HG03097 (cell line): Measurements from ENCODE around the gene TNC.

Source experiments
- ATAC-seq: cut with Tn5 transposase; IDR thresholded peaks from one replicate; pipeline ENCODE4 v1.9.1; 2021; ENCODE audit not compliant: unreplicated experiment, low FRiP score

Gene TNC

GRCh38 chr9:115117999-115118878 lies at the start of gene TNC:
TSS of gene TNC (minus strand) at chr9:115118157. CDS start at chr9:115091018, 27,139 bp downstream.
- ATAC-seq: no peak

DNA sequence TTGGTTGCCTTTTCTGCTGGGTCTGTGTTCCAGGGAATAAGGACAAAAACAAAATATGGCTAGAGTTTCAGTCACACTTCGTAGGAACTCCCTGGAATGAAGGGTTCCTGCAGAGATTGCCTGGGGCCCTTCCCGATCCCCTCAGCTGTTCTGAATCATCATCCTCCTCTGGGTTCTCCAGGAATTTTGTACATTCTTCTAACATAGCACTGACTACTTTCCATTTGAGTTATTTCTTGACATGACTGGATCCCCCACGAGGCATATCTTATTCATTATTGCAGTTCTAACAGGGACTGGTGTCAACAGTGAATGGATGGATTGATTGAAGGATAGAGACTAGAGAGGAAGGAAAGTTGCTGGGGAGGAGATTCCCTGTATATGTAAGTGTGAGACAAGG lies 49.2 kb upstream of the TNC start:
- no peak for ATAC-seq

- ATAC-seq: no peak
Observed at GRCh38 chr9:115165233-115165632, 47.3 kb upstream of the TNC start.

- ATAC-seq: no peak
Observed at GRCh38 chr9:115164511-115164974, 46.6 kb upstream of the TNC start.

GRCh38 chr9:115162946-115163345 lies 45.0 kb upstream of the TNC start:
- no peak for ATAC-seq

DNA sequence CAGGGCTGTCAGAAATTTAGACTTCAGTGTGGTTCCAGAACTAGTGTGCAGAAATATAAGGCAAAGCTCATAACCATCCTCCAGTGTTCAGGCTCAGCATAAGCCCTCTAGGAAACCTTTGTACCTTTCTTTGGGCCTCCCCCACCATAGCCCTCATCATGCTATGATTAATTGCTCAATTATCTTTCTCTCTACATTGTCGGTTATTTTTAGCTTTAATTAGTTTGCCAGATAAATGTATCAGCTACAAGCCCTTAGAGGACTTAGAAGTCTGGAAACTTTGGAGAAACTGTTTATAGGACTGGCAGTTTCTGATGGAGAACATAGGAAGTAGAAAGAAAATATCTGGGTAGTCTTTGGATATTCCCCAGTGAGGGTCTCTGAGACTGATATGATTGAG lies 43.5 kb upstream of the TNC start:
- no peak for ATAC-seq

- no peak for ATAC-seq
Observed at GRCh38 chr9:115158661-115159481, 40.9 kb upstream of the TNC start.

DNA sequence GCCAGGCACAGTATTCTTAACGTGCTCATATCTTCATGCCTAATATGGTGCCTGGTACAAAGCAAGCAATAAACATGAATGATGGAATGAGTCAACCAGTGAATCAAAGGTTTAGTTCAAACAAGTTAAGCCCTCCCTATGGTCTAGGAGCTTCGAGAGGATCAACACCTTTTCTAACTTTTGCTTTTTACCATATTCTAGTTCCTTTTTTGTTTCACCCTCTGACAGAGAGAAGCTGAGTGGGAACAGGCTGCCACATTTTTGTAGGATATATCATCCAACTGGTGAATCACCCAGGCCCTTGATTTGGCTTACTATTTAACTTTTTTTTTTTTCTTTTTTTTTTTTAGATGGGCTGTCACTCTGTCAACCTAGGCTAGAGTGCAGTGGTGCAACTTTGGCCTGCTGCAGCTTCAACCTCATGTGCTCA lies 39.3 kb upstream of the TNC start:
- ATAC-seq: no peak

DNA sequence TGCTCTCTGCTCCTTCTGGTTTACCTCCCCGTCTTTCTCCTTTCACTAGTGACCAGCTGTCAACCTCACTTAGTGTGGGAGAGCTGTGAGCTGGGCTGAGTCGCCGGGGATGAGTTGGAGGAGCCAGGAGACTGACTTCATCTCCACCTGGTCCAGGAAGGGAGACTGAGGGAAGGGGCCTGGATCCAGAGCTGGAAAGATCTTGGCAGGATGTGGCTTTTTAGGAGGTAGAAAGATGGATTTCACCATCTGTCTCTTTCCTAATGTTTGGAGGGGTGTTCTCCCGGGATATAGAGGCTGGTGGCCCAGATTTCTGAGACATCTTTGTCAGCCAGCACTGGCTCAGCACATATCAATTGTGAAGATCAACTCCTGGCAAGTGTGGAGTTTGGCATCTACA lies 37.1 kb upstream of the TNC start:
- no peak for ATAC-seq

- ATAC-seq: no peak
Observed at GRCh38 chr9:115154617-115155016, 36.7 kb upstream of the TNC start.

- ATAC-seq: no peak
Observed at GRCh38 chr9:115152281-115152820, 34.4 kb upstream of the TNC start.

- no peak for ATAC-seq
Observed at GRCh38 chr9:115148721-115149120, 30.8 kb upstream of the TNC start.

DNA sequence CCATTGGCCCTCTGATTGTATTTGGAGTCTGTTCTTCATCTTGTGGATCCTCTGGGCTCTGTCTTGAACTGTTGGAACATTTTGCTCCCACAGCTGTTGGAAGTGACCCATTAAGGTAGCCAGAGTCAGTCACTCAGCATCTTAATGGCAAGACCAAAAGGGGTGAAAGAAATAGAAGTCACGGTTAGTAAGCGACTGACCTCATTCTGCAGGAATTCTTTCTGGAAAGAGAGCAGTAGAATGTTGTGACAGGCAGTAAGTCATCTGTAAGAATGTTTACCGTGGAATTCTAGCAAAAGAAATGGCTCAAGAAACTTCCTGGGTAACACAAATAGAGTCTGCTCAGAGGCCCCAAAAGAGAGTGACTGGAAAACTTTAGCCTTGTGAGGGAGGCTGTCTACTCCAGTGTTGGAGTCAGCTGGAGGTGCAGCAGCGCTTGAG lies 28.6 kb upstream of the TNC start:
- ATAC-seq: no peak

DNA sequence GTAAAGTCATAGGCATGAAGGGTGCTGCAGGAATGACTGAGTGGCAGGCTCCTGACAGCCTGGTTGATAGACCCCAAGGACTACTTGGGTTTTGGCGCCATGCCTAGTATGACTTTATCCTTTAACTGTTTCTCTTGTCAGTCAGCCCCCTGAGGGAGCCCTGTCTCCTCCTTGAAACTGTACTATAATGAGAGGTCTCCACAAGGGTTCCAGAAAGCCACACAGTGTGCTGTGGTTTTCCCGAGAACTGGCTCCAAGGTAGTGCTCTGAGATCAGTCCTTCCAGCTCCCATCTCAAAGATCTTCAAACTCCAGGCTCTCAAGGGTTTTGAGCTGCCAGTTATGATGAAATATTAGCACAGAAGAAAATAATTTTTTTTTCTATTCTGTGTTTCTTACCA lies 26.7 kb upstream of the TNC start:
- no peak for ATAC-seq

- no peak for ATAC-seq
Observed at GRCh38 chr9:115143689-115144088, 25.7 kb upstream of the TNC start.

- ATAC-seq: no peak
Observed at GRCh38 chr9:115142517-115143270, 24.7 kb upstream of the TNC start.

DNA sequence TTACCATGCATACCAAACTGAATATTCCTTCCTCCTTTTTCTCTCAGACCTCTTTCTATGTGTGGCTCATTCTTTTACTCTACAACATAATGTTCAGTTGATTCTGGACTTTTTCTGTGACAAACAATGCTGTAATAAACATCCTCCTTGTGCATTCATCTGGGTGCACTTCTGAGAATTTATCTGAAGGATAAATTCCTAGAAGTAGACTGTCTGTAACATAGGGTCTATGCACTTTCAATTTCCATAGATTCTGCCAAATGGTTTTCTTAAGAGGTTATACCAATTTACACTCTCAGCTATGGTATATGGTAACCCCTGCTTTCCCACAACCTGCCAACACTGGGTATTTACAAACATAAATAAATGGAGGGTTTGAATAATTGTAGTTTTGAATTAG lies 24.1 kb upstream of the TNC start:
- ATAC-seq: no peak

- no peak for ATAC-seq
Observed at GRCh38 chr9:115141612-115142011, 23.7 kb upstream of the TNC start.

DNA sequence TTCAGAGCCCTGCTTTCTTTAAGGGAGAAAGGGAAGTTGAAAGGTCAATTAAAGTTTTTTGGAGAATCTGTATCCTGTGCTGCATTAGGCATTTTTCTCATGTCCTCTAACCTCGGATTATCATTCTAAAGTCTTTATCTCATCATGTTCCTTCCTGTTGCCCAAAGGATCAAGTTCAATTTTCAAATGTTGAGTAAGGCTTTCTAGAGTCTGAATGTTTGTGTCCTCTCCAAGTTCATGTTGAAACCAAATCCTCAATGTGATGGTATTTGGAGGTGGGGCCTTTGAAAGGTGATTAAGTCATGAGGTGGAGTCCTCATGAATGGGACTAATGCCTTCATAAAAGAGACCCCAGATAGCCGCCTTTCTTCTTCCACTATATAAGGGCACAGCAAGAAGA lies 20.2 kb upstream of the TNC start:
- ATAC-seq: no peak

DNA sequence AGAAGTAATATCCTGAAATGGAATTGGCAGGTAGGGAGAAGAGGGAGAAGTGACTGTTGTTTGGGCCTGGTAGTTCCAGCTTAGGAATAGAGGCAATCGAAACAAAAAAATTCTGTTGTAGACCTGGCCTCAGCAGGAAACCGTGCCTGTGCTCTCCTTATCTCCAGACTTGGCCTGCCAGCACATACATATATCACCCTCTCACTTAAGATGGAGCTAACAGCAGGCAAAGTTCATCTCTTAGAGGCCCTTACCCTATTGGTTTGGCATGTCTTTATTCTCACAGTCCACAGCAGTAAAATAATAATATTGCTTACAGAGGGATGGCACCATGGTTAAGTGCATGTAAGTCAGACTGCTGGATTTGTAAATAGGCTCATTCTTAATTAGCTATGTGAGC lies 19.6 kb upstream of the TNC start:
- no peak for ATAC-seq
